SJCRH30 (cell line): ENCODE data around the gene SPRR1B. TPM values are rescaled to one million over a fixed set of nuclear protein-coding genes. Genes with fewer than 3 reads are reported as not detected.

Source experiments
- DNase-seq, 2 experiments: peaks; one replicate each; pipeline ENCODE4 v3.0.0-alpha.2; 2015 to 2020
- H3K27ac ChIP-seq: fragments of 250-450 bp; sonication (Bioruptor Pico); 2 replicates; pipeline ENCODE4 v1.5.1; 2020; ENCODE audit warnings: mild to moderate bottlenecking, moderate library complexity
- H3K27me3 ChIP-seq: fragments of 250-450 bp; sonication (Bioruptor Pico); 2 replicates; pipeline ENCODE4 v1.5.1; 2020; ENCODE audit warnings: mild to moderate bottlenecking, moderate library complexity
- H3K36me3 ChIP-seq: fragments of 250-450 bp; sonication (Bioruptor Pico); 2 replicates; pipeline ENCODE4 v1.5.1; 2020; ENCODE audit warnings: mild to moderate bottlenecking, moderate library complexity
- H3K4me1 ChIP-seq: fragments of 250-450 bp; sonication (Bioruptor Pico); 2 replicates; pipeline ENCODE4 v1.5.1; 2020; ENCODE audit warnings: mild to moderate bottlenecking, moderate library complexity
- H3K4me3 ChIP-seq: fragments of 250-450 bp; sonication (Bioruptor Pico); 2 replicates; pipeline ENCODE4 v1.5.1; 2020; ENCODE audit warnings: mild to moderate bottlenecking, moderate library complexity
- H3K9me3 ChIP-seq: fragments of 250-450 bp; sonication (Bioruptor Pico); replicated peaks from 2 replicates; pipeline ENCODE4 v1.5.1; 2020; ENCODE audit warnings: mild to moderate bottlenecking, moderate library complexity
- total RNA-seq: library from RNA; depleted of rRNA; stranded (reverse); fragments of >200 nt; shearing (Covaris generic); gene quantifications from 2 replicates; pipeline ENCODE4 v1.2.3, GENCODE V29; 2014; rRNA removed

SPRR1B gene
- total RNA-seq, 1 experiment from 2014 or later, result not detected

- Histone ChIP-seq H3K27ac (no peak overlapping the region), H3K36me3 (no peaks in the 10 kb centered on the region), H3K4me1 (no peaks in the 10 kb centered on the region), H3K4me3 (no peak overlapping the region), H3K27me3 (no peaks in the 10 kb centered on the region), H3K9me3 (no peaks in the 10 kb centered on the region)
- no peak for DNase-seq
Measured at GRCh38 chr1:153070243-153070642, 39.2 kb downstream of the SPRR1B start.

GRCh38 chr1:153071511-153071910, 40.5 kb downstream of the SPRR1B start, which contains the start of gene SPRR2B:
TSS of gene SPRR2B (minus strand) at chr1:153071611. CDS start at chr1:153070839, 772 bp downstream.
- Histone ChIP-seq H3K27me3 (no peaks in the 10 kb centered on the region), H3K36me3 (no peaks in the 10 kb centered on the region), H3K4me3 (no peak within 1 kb of the TSS), H3K27ac (no peak within 1 kb of the TSS), H3K4me1 (no peaks in the 10 kb centered on the region), H3K9me3 (no peaks in the 10 kb centered on the region)
- DNase-seq, result no peak

GRCh38 chr1:153072806-153073726, 42.1 kb downstream of the SPRR1B start:
- H3K27ac ChIP-seq, result no peak overlapping the region
- DNase-seq, result no peak
- no peaks in the 10 kb centered on the region for H3K36me3 ChIP-seq
- no peaks in the 10 kb centered on the region for H3K27me3 ChIP-seq
- no peak overlapping the region for H3K4me3 ChIP-seq
- no peaks in the 10 kb centered on the region for H3K4me1 ChIP-seq
- no peaks in the 10 kb centered on the region for H3K9me3 ChIP-seq

- H3K9me3 ChIP-seq, result no peaks in the 10 kb centered on the region
- no peak overlapping the region for H3K27ac ChIP-seq
- no peaks in the 10 kb centered on the region for H3K36me3 ChIP-seq
- H3K4me3 ChIP-seq, result no peak overlapping the region
- DNase-seq, result no peak
- H3K27me3 ChIP-seq, result no peaks in the 10 kb centered on the region
- no peaks in the 10 kb centered on the region for H3K4me1 ChIP-seq
Measured at GRCh38 chr1:153081736-153082135, 50.7 kb downstream of the SPRR1B start.

Other genes with a start within 250 kb of the SPRR1B start
- gene LCE1E, start 244.9 kb upstream of the SPRR1B start, total RNA-seq, result not detected in 2 replicates
- not detected in 2 replicates for gene LCE1D, start 234.5 kb upstream of the SPRR1B start, total RNA-seq
- gene LCE1C, start 224.6 kb upstream of the SPRR1B start, total RNA-seq, result not detected in 2 replicates
- not detected in 2 replicates for gene LCE1B, start 219.2 kb upstream of the SPRR1B start, total RNA-seq
- not detected in 2 replicates for gene LCE1A, start 203.7 kb upstream of the SPRR1B start, total RNA-seq
- not detected in 2 replicates for gene LCE6A, start 188.3 kb upstream of the SPRR1B start, total RNA-seq
- gene LCE7A, start 171.2 kb upstream of the SPRR1B start, total RNA-seq, result not detected in 2 replicates
- gene SMCP, start 152.9 kb upstream of the SPRR1B start, total RNA-seq, result not detected in 2 replicates
- gene IVL, start 122.7 kb upstream of the SPRR1B start, total RNA-seq, result not detected in 2 replicates
- not detected in 2 replicates for gene SPRR5, start 84.0 kb upstream of the SPRR1B start, total RNA-seq
- gene SPRR4, start 60.6 kb upstream of the SPRR1B start, total RNA-seq, result not detected in 2 replicates
- not detected in 2 replicates for gene SPRR1A, start 47.1 kb upstream of the SPRR1B start, total RNA-seq
- gene SPRR3, start 29.5 kb upstream of the SPRR1B start, total RNA-seq, result not detected in 2 replicates
- gene SPRR2D, start 9.9 kb downstream of the SPRR1B start, total RNA-seq, result not detected in 2 replicates
- not detected in 2 replicates for gene SPRR2A, start 26.3 kb downstream of the SPRR1B start, total RNA-seq
- not detected in 2 replicates for gene SPRR2B, start 40.4 kb downstream of the SPRR1B start, total RNA-seq
- not detected in 2 replicates for gene SPRR2E, start 63.3 kb downstream of the SPRR1B start, total RNA-seq
- not detected in 2 replicates for gene SPRR2F, start 82.3 kb downstream of the SPRR1B start, total RNA-seq
- not detected in 2 replicates for gene SPRR2G, start 119.7 kb downstream of the SPRR1B start, total RNA-seq
- gene LELP1, start 172.2 kb downstream of the SPRR1B start, total RNA-seq, result not detected in 2 replicates
- gene PRR9, start 186.4 kb downstream of the SPRR1B start, total RNA-seq, result not detected in 2 replicates
- not detected in 2 replicates for gene LORICRIN, start 228.5 kb downstream of the SPRR1B start, total RNA-seq